ENCODE data around the gene MRPL40.

Gene MRPL40

DNA sequence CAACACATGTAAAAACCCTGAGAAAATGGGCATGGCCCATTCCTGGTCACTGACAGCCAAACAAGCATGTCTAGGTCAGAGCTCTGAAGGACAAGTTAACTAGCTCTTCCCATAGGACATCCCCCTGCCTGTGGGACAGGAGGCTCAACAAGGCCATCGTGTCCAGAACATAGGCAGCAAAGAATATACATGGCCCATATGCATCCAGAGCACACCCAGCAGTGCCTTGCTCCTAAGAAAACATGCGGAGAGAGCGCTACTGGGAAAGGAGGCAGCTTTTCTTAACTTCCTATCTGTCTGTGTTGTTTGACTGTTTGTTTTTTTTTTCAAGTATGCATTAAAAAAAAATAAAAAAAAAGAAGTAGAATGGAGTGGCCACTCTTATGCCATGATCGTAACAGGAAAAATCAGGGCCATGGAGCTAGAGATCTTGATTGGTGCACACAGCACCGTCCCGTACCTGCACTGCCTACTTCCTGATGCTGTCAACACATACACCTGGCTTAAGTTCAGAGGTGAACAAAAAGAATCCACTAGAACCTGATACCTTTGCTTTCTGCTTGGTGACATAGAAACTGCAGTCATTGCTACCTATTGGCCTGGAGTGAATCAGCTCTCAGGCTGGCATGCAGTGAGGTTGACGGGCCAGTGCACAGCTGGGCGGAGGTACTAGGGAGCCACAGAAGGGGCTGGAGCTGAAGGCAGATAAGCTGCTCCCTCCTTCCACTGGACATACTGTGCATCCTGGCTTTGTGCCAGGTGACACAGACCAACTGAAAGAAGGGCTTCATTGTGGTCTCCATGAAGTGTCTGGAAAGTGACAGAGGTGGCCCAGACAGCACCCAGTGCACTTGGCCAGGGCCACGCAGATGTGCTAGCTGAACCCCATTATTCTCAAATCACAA is 34.8 kb downstream of the MRPL40 start:
- H3K4me3 ChIP-seq (ENCODE audit: low read depth, low read length) = no peak overlapping the region
- no peak for TF ChIP-seq CTCF (IDR thresholded peaks at IDR 0.05; ENCODE audit: low read depth, low read length, missing control alignments)
- no peak for DNase-seq (ENCODE audit: low read depth)

- TF ChIP-seq CTCF (IDR thresholded peaks at IDR 0.05; ENCODE audit: low read depth, low read length, missing control alignments) = no peak
- no peak overlapping the region for H3K4me3 ChIP-seq (ENCODE audit: low read depth, low read length)
- no peak for DNase-seq (ENCODE audit: low read depth)
Measured at GRCh38 chr22:19467912-19468311, 35.6 kb downstream of the MRPL40 start.

GRCh38 chr22:19469421-19469820 is 37.1 kb downstream of the MRPL40 start:
- no peak for DNase-seq (ENCODE audit: low read depth)
- H3K4me3 ChIP-seq (ENCODE audit: low read depth, low read length) = no peak overlapping the region
- no peak for TF ChIP-seq CTCF (IDR thresholded peaks at IDR 0.05; ENCODE audit: low read depth, low read length, missing control alignments)

- H3K4me3 ChIP-seq (ENCODE audit: low read depth, low read length) = no peak overlapping the region
- no peak for DNase-seq (ENCODE audit: low read depth)
- TF ChIP-seq CTCF (IDR thresholded peaks at IDR 0.05; ENCODE audit: low read depth, low read length, missing control alignments) = no peak
Measured at GRCh38 chr22:19470010-19470409, 37.7 kb downstream of the MRPL40 start.

DNA sequence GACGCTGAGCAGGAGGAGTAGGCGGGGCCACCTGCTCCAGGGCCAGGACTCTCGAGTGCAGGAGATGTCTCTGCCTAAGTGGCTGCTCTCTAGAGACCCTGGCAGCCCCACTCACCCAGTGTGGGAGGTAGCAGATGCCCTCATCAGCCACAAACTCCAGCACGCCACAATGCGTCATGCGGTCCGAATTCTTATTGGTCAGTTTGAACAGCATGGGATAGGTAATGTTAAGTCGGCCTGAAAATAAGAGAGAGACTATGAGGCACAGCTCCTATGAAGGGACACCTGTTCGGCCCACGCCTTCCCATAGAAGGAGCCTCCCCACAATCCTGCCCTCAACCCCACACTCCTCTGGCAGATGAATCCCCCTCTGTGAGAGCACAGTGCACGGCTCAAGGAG is 39.2 kb downstream of the MRPL40 start:
- H3K4me3 ChIP-seq (ENCODE audit: low read depth, low read length) = no peak overlapping the region
- DNase-seq (ENCODE audit: low read depth) = no peak
- TF ChIP-seq CTCF (IDR thresholded peaks at IDR 0.05; ENCODE audit: low read depth, low read length, missing control alignments) = no peak

DNA sequence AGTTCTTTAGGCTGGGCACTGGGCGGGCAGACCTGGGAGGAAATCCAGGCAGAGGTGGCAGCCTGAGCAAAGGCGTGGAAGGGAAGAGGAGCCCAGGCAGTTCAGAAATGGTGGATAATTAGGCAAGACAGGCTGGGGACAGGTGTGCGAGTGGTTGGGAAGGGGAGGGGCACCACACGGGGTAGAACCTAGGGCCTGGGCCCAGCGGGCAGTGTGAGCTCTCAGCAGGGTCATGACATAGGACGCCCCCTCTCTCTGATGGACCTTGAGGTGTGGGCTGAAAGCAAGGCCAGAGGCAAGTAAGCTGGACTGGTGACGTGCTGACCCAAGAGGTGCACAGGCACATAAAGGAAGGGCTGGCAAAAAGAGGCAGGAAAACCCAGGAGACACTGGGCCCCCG is 39.9 kb downstream of the MRPL40 start:
- DNase-seq (ENCODE audit: low read depth) = no peak
- no peak for TF ChIP-seq CTCF (IDR thresholded peaks at IDR 0.05; ENCODE audit: low read depth, low read length, missing control alignments)

GRCh38 chr22:19473578-19473977 is 41.2 kb downstream of the MRPL40 start:
- peak; percentile 9 for TF ChIP-seq CTCF (IDR thresholded peaks at IDR 0.05; ENCODE audit: low read depth, low read length, missing control alignments)
- H3K4me3 ChIP-seq (ENCODE audit: low read depth, low read length) = no peak overlapping the region
- DNase-seq (ENCODE audit: low read depth) = no peak

More for the DNA sequence above, 39.9 kb downstream of the MRPL40 start:
- no peak overlapping the region for H3K4me3 ChIP-seq (ENCODE audit: low read depth, low read length)
